B cell (primary cell): ENCODE data around the gene EXOSC10. TPM values are rescaled to one million over a fixed set of nuclear protein-coding genes. Genes with fewer than 3 reads are reported as not detected.

Experiments
- ATAC-seq: fragments of 200-7000 bp; cut with Tn5 transposase; one replicate; pipeline ENCODE4 v1.10.0; 2021; ENCODE audit warnings: low read depth, mild to moderate bottlenecking, moderate number of reproducible peaks, moderate library complexity
- CTCF ChIA-PET: fragments of 350-600 bp; sonication (Branson Sonifier 250); formaldehyde crosslinking; loops from one replicate; lab custom pipeline; 2021; ENCODE audit warnings: antibody characterized with exemption, inconsistent platforms; lab: Charles Lee
- POLR2A ChIA-PET: fragments of 350-600 bp; sonication (Branson Sonifier 250); formaldehyde crosslinking; loops from one replicate; lab custom pipeline; 2021; ENCODE audit warnings: antibody characterized with exemption; lab: Charles Lee
- DNase-seq: peaks from one replicate; pipeline ENCODE4 v3.0.0; 2013
- H2AFZ ChIP-seq: 2 replicates; pipeline ENCODE4 v1.6.1; 2012; ENCODE audit warnings: mild to moderate bottlenecking, low read depth, low read length; ENCODE audit not compliant: insufficient read depth, poor library complexity, severe bottlenecking
- H3K27ac ChIP-seq, 2 donors: 1 replicate in 1 of 2; 2 replicates in 1 of 2; pipeline ENCODE4 v1.5.1; 2012 to 2013; ENCODE audit warnings: low read length in 2 of 2, mild to moderate bottlenecking in 2 of 2, moderate library complexity in 1 of 2
- H3K27me3 ChIP-seq, 4 experiments: fragments of 200-600 bp in 1 of 4; sonication (generic) in 1 of 4; replicated peaks in 1 of 4; 1 replicate in 2 of 4; 2 replicates in 2 of 4; pipeline versions ENCODE4 v1.6.1 to v1.7.0; 2013 to 2016; ENCODE audit warnings: low read length in 3 of 4, mild to moderate bottlenecking in 2 of 4, mixed read lengths in 1 of 4, moderate library complexity in 1 of 4; ENCODE audit not compliant: insufficient read depth in 4 of 4, control insufficient read depth in 3 of 4; ENCODE audit errors: control extremely low read depth in 1 of 4
- H3K36me3 ChIP-seq, 2 experiments: replicated peaks in 1 of 2; 1 replicate in 1 of 2; 2 replicates in 1 of 2; pipeline versions ENCODE4 v1.6.1 to v1.7.1; 2013; ENCODE audit warnings: low read length in 1 of 2; ENCODE audit not compliant: insufficient read depth in 2 of 2, control insufficient read depth in 1 of 2; ENCODE audit errors: control extremely low read depth in 1 of 2, extremely low read depth in 1 of 2
- H3K4me1 ChIP-seq, 2 donors: fragments of 200-600 bp in 1 of 2; sonication (generic) in 1 of 2; 1 replicate in 1 of 2; 2 replicates in 1 of 2; pipeline versions ENCODE4 v1.5.1 to v1.6.1; 2013 to 2017; ENCODE audit warnings: low read length in 2 of 2; ENCODE audit not compliant: control insufficient read depth in 2 of 2, insufficient read depth in 2 of 2
- H3K4me2 ChIP-seq: replicated peaks from 2 replicates; pipeline ENCODE3; 2012; ENCODE audit warnings: mild to moderate bottlenecking, low read depth, low read length; ENCODE audit not compliant: poor library complexity, severe bottlenecking
- H3K4me3 ChIP-seq, 5 experiments: fragments of 200-600 bp in 1 of 5; sonication (generic) in 1 of 5; 1 replicate in 3 of 5; 2 replicates in 2 of 5; pipeline versions ENCODE4 v1.5.1 to v1.7.0; 2011 to 2016; ENCODE audit warnings: low read length in 4 of 5, mild to moderate bottlenecking in 4 of 5, low read depth in 2 of 5, control low read depth in 1 of 5, moderate library complexity in 1 of 5; ENCODE audit not compliant: insufficient read depth in 1 of 5; ENCODE audit errors: control extremely low read depth in 1 of 5, extremely low read depth in 1 of 5
- H3K79me2 ChIP-seq: fragments of 200-600 bp; sonication (generic); one replicate; pipeline ENCODE4 v1.6.0; 2016; ENCODE audit warnings: low read length; ENCODE audit not compliant: control insufficient read depth, insufficient read depth
- H3K9ac ChIP-seq: fragments of 200-600 bp; sonication (generic); 2 replicates; pipeline ENCODE4 v1.6.1; 2017; ENCODE audit warnings: mild to moderate bottlenecking, low read length, moderate library complexity
- H3K9me3 ChIP-seq, 3 donors: one replicate each; pipeline versions ENCODE4 v1.6.1 to v1.7.1; 2013; ENCODE audit warnings: low read length in 2 of 3; ENCODE audit not compliant: control insufficient read depth in 2 of 3, insufficient read depth in 1 of 3; ENCODE audit errors: control extremely low read depth in 1 of 3
- H4K20me1 ChIP-seq: 2 replicates; pipeline ENCODE4 v1.6.0; 2012; ENCODE audit warnings: mild to moderate bottlenecking, low read length; ENCODE audit not compliant: insufficient read depth, control insufficient read depth, poor library complexity, severe bottlenecking
- H3K27ac Mint-ChIP-seq: one replicate; pipeline ENCODE4 v1.8.0; 2021; ENCODE audit warnings: mixed read lengths
- H3K27me3 Mint-ChIP-seq: one replicate; pipeline ENCODE4 v1.8.0; 2021; ENCODE audit warnings: mixed read lengths
- H3K4me1 Mint-ChIP-seq: one replicate; pipeline ENCODE4 v1.8.0; 2021; ENCODE audit warnings: mixed read lengths
- H3K4me3 Mint-ChIP-seq: one replicate; pipeline ENCODE4 v1.8.0; 2021; ENCODE audit warnings: mixed read lengths
- H3K9me3 Mint-ChIP-seq: one replicate; pipeline ENCODE4 v1.8.0; 2022; ENCODE audit warnings: mixed read lengths; ENCODE audit not compliant: insufficient read depth
- EZH2 ChIP-seq: IDR thresholded peaks from 2 replicates; pipeline ENCODE4 v1.6.1; 2012; ENCODE audit warnings: borderline replicate concordance, low read depth, mild to moderate bottlenecking, moderate library complexity, low read length; ENCODE audit not compliant: insufficient read depth, poor library complexity, severe bottlenecking
- WGBS: methylation state at CpG from one replicate; pipeline ENCODE4 v1.1.5; 2013; ENCODE audit warnings: missing lambda C conversion rate; ENCODE audit not compliant: insufficient coverage; 5-methylcytosine and 5-hydroxymethylcytosine counted together
- intact Hi-C: fragments of 100-400 bp; cut with micrococcal nuclease; formaldehyde crosslinking; loops from one replicate; pipeline ENCODE4 v1.10.0; 2022
- polyA plus RNA-seq: library from polyadenylated mRNA; depleted of rRNA; stranded (reverse); fragments of >200 nt; gene quantifications from 2 replicates; pipeline ENCODE4 v1.2.3, GENCODE V29; 2012
- total RNA-seq, 2 donors: library from RNA; stranded (reverse); fragments of 120-200 nt in 1 of 2; gene quantifications; 1 replicate in 1 of 2; 2 replicates in 1 of 2; pipeline versions ENCODE4 v1.2.3 to v1.2.4, GENCODE V29; 2013 to 2022
- TF ChIP-seq, protein P1 (sequence below): fragments of 200-600 bp; IDR thresholded peaks from one replicate; pipeline ENCODE4 v1.8.0; 2022; ENCODE audit warnings: antibody characterized with exemption, mild to moderate bottlenecking

EXOSC10 gene
- total and polyA plus RNA-seq, 2 donors (not counting 1 experiment from before 2014, with no cell fraction given) = 83.4 to 119 TPM

GRCh38 chr1:11039351-11040104 is 60.1 kb downstream of the EXOSC10 start:
- Histone ChIP-seq H4K20me1 (no peaks in the 10 kb centered on the region), H3K4me2 (no peak overlapping the region), H3K27ac (no peak overlapping the region), H3K4me3 (no peak overlapping the region), H3K9ac (no peak overlapping the region), H3K36me3 (no peaks in the 10 kb centered on the region), H3K4me1 (peaks cover 0 to 3% of the 10 kb centered on the region in 2 donors), H3K27me3 (peaks cover 0 to 13% (median 2%) of the 10 kb centered on the region in 4 experiments), H3K79me2 (no peaks in the 10 kb centered on the region), H3K9me3 (no peaks in the 10 kb centered on the region), H2AFZ (no peak overlapping the region)
- H3K9me3 Mint-ChIP-seq = no peaks in the 10 kb centered on the region
- DNase-seq (no peak), ATAC-seq (no peak)
- ChIA-PET CTCF (interaction anchor here (0.6 to 3.9 kb wide), 6 partner anchors 21 to 1626 kb away, joined by 3 to 156 read pairs (median 14); partner anchors contain the start of genes EXOSC10, NPPA and SRM), POLR2A (no interaction called here)
- H3K4me3 Mint-ChIP-seq = no peak overlapping the region
- no peak overlapping the region for H3K27ac Mint-ChIP-seq
- H3K27me3 Mint-ChIP-seq = peaks cover 7% of the 10 kb centered on the region
- TF ChIP-seq, protein P1, sequence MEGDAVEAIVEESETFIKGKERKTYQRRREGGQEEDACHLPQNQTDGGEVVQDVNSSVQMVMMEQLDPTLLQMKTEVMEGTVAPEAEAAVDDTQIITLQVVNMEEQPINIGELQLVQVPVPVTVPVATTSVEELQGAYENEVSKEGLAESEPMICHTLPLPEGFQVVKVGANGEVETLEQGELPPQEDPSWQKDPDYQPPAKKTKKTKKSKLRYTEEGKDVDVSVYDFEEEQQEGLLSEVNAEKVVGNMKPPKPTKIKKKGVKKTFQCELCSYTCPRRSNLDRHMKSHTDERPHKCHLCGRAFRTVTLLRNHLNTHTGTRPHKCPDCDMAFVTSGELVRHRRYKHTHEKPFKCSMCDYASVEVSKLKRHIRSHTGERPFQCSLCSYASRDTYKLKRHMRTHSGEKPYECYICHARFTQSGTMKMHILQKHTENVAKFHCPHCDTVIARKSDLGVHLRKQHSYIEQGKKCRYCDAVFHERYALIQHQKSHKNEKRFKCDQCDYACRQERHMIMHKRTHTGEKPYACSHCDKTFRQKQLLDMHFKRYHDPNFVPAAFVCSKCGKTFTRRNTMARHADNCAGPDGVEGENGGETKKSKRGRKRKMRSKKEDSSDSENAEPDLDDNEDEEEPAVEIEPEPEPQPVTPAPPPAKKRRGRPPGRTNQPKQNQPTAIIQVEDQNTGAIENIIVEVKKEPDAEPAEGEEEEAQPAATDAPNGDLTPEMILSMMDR = no peak
- intact Hi-C loops = loop anchor here (5.0 kb wide), 1 partner anchor 203 kb away; no protein-coding TSS in a partner anchor
- peaks cover 4% of the 10 kb centered on the region for H3K4me1 Mint-ChIP-seq
- 66% methylated on average over 2 of the region's 2 CpGs for WGBS

DNA sequence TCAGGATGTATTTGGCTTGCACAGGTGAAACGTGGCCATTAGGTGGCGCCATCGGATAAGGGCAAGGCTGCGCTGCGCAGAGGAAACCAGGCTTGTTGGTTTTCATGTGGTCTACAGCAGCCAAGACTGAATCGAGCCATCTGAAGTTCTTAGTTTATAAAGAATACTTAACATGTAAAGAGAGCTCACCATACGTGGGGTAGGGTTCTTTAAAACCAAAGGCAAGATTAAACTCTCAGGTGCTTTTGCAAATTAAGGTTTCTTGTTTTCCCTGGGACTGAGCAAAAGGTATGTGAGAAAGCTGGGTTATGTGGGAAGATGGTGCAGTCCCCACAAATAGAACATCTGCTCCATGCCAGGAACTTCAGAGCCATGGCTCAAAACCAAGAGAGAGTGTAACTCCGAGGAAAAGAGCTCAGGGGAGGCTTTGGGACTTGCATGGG is 61.9 kb downstream of the EXOSC10 start:
- peaks cover 7% of the 10 kb centered on the region for H3K27me3 Mint-ChIP-seq
- no peak overlapping the region for H3K27ac Mint-ChIP-seq
- Histone ChIP-seq H3K79me2 (no peaks in the 10 kb centered on the region), H3K9ac (no peak overlapping the region), H4K20me1 (no peaks in the 10 kb centered on the region), H3K4me1 (peaks cover 0 to 3% of the 10 kb centered on the region in 2 donors), H3K4me2 (no peak overlapping the region), H3K27me3 (peaks cover 0 to 13% (median 2%) of the 10 kb centered on the region in 4 experiments), H3K4me3 (no peak overlapping the region), H2AFZ (no peak overlapping the region), H3K36me3 (no peaks in the 10 kb centered on the region), H3K9me3 (no peaks in the 10 kb centered on the region), H3K27ac (no peak overlapping the region)
- TF ChIP-seq, protein P1 = peak; percentile 99
- TF ChIP-seq EZH2 = no peak
- peaks cover 4% of the 10 kb centered on the region for H3K4me1 Mint-ChIP-seq
- H3K4me3 Mint-ChIP-seq = no peak overlapping the region
- peak; percentile 90 for DNase-seq
- WGBS = 0% methylated on average over 5 of the region's 8 CpGs
- peak; percentile 98 for ATAC-seq
- intact Hi-C loops = loop anchor here (1.0 to 5.0 kb wide), 5 partner anchors 62 to 857 kb away; partner anchors contain the start of gene EXOSC10
- POLR2A ChIA-PET = interaction anchor here (0.7 to 1.3 kb wide), 2 partner anchors 23 to 324 kb away, joined by 3 to 6 read pairs; partner anchors contain the start of gene SRM
- H3K9me3 Mint-ChIP-seq = no peaks in the 10 kb centered on the region
- CTCF ChIA-PET = interaction anchor here (0.5 to 3.9 kb wide), 74 partner anchors 9 to 915 kb away, joined by 3 to 156 read pairs (median 5); partner anchors contain the start of genes AGTRAP, EXOSC10, FBXO6 and MASP2
